ENCODE measurements around the gene SLCO1B3.

DNA sequence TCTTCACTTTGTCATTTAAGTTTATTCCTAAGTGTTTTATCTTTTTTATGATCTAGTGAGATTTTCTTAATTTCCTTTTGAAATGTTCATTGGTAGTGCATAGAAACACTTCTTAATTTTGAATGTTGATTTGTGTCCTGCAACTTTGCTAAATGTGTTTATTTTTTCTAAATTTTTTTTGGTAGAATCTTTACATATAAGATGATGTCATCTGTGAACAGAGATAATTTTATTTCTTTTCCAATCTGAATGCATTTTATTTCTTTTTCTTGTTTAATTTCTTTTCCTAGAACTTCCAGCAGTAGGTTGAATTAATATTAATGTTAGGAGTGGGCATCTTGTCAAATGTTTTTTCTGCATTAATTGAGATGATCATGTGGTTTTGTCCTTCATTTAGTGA, 42.1 kb downstream of the SLCO1B3 start:
- TF ChIP-seq CTCF (IDR thresholded peaks at IDR 0.05): no peak
- no peak for TF ChIP-seq EZH2 (IDR thresholded peaks at IDR 0.05; ENCODE audit: borderline replicate concordance, insufficient read depth, low read depth, low read length, poor library complexity, severe bottlenecking)

Measured in B cell (primary cell).